GM10266 (cell line): ENCODE measurements around the gene PIGU.
"Not testable (repeated sequence)": the region's sequence is repeated elsewhere in the genome, so short reads cannot be mapped to it uniquely, and the experiment has no call there.

Source experiments
- DNase-seq: peaks from one replicate; pipeline ENCODE4 v3.0.0; 2012; ENCODE audit errors: extremely low spot score
- TF ChIP-seq, protein P1 (sequence below): IDR thresholded peaks from 2 replicates; pipeline ENCODE4 v1.5.1; 2012; ENCODE audit warnings: mild to moderate bottlenecking, low read depth; ENCODE audit not compliant: control insufficient read depth, insufficient read depth; ENCODE audit errors: missing control alignments

Gene PIGU

DNA sequence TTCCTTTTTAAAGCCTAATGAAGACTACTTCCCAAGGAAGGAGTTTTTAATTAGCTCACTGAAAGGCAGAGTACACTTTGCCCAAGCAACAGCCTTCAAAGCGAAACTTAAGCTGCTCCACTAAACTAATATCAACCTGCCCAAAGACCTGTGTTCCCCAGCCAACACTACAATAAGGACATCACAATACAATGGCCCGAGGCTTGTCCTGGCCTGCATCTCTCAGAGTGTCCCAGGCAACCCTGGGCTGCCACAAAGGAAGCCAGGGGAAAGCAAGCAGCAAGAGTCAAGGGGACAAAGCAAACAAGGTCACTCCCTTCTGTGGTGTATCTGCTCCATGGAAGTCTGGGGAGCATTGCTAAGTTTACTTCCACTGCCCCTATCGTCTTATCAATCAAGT, 52.3 kb downstream of the PIGU start:
- DNase-seq: no peak
- TF ChIP-seq, protein P1, sequence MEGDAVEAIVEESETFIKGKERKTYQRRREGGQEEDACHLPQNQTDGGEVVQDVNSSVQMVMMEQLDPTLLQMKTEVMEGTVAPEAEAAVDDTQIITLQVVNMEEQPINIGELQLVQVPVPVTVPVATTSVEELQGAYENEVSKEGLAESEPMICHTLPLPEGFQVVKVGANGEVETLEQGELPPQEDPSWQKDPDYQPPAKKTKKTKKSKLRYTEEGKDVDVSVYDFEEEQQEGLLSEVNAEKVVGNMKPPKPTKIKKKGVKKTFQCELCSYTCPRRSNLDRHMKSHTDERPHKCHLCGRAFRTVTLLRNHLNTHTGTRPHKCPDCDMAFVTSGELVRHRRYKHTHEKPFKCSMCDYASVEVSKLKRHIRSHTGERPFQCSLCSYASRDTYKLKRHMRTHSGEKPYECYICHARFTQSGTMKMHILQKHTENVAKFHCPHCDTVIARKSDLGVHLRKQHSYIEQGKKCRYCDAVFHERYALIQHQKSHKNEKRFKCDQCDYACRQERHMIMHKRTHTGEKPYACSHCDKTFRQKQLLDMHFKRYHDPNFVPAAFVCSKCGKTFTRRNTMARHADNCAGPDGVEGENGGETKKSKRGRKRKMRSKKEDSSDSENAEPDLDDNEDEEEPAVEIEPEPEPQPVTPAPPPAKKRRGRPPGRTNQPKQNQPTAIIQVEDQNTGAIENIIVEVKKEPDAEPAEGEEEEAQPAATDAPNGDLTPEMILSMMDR: no peak

DNA sequence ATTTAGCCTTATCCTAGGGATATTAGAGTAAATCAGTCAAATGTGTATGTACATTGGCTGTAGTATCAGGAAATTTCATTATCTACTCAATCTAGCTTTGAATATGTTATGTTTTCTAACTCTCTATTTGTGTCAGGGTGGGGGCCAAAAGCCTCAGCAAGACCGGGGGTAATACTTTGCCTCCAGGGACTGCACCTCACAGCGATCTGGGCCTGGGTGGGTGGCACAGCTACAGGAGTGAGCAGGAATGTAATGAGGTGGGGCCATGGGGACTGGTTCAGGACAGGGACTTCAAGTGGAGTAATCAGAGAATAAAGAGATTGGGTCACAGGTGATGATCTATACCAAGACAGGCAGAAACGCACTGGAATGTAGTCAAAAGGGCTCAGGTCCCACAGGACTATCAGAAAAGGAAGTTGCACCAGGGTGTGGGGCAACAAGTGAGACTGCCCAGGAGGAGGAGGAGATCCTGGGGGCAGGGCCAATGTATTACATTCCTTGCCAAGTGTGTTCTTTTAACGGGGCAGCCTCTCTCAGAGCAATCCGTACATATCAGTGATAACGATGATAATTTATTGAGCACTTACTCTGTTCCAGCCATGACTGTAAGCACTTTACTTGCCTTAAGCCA, 54.0 kb downstream of the PIGU start:
- DNase-seq: no peak
- TF ChIP-seq, protein P1: no peak

DNA sequence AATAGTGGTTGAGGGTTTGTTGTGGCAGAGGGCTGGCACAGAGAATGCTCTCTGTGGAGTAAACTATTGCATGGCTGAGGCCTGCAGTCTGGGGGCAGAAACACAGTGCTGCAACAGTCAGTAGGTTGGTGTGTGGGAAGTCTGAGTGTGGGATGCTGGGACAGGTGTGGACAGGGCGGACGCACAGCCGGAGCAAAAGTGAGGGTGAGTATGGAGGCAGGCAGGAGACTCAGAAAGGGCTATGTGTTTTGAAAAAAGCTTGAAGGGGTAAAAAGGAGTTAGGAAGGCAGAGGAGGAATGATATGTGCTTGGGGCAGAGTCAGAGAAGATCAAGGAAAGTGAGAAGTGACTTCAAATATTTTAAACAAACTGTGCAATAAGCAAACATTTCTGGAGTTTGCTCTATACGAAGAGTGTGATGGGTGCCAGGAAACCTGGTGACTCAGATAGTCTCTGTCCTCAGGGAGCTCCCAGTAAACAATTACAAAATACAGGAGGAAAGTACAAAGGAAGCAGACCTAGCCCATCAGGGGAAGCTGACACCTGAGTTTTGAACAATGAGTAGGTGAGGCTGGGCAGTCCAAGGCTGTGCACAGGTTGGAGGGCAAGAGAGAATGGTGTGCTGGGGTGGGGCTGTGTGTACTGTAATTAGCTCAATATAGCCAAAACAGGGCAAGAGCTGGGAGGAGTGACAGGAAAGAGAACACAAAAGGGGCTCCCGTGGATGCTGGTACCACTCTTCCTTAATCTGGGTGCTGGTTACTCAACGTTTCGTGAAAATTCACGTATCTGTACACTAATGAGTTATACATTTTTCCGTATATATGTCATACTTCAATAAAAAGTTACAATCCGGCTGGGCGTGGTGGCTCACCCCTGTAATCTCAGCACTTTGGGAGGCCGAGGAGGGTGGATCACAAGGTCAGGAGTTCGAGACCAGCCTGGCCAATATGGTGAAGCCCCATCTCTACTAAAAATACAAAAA, 55.2 kb downstream of the PIGU start:
- no peak for DNase-seq
- TF ChIP-seq, protein P1: no peak

DNA sequence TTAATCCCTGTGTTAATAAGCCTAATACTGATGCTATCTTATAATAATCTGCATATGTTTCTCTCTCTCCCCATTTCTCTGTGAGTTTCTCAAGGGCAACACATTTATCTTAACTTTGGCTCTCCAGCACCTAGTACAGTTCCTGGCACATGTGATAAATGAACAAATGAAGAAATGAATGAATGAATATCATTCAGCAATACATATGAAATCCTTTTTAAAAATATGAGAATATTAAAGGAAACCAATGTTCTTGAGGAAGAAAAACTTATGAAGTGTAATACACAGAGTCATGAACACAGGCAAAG, 55.9 kb downstream of the PIGU start:
- TF ChIP-seq, protein P1: no peak
- no peak for DNase-seq

DNA sequence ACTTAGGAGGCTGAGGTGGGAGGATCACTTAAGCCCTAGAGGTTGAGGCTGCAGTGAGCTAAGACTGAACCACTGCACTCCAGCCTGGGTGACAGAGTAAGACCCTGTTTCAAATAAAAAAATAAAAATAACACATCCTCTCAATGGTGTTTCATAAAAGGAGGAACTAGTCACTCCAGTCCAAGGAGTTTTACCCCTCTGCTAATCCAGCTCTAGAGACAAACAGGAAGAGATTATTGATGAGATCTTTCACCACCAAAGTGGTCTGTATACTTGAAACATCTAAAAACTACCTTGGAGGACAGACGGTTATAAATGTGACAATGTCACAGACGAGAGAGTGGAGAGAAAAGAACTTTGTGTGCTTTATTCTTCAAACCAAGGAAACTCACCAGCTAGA, 58.2 kb downstream of the PIGU start:
- TF ChIP-seq, protein P1: no peak
- DNase-seq: no peak

DNA sequence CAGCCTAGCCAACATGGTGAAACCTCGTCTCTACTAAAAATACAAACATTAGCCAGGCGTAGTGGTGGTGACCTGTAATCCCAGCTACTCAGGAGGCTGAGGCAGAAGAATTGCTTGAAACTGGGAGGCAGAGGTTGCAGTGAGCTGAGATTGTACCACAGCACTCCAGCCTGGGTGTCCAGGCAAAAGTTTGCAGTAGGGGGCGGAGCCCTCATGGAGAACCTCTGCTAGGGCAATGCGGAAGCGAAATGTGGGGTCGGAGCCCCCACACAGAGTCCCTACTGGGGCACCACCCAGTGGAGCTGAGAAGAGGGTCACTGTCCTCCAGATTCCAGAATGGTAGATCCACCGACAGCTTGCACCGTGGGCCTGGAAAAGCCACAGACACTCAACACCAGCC, 60.0 kb downstream of the PIGU start:
- not testable (repeated sequence) for DNase-seq

DNA sequence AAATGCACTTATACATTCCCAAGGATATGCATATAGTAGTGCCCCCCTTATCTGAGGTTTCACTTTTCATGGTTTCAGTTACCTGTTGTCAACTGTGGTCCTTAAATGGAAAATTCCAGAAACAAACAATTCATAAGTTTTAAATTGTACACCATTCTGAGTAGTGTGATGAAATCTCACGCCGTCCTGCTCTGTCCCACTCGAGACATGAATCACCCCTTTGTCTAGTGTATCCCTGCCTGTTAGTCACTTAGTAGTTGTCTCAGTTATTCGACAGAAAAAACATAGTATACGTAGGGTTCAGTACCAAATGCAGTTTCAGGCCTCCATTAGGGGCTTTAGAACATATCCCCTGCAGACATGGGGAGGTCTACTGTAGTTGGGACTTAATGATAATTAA, 61.4 kb downstream of the PIGU start:
- TF ChIP-seq, protein P1: no peak
- DNase-seq: no peak

DNA sequence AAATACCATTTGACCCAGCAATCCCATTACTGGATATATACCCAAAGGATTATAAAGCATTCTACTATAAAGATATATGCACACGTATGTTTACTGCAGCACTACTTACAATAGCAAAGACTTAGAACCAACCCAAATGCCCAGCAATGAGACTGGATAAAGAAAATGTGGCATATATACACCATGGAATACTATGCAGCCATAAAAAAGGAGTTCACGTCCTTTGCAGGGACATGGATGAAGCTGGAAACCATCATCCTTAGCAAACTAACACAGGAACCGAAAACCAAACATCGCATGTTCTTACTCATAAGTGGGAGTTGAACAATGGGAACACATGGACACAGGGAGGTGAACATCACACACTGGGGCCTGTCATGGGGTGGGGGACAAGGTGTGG, 64.9 kb downstream of the PIGU start:
- DNase-seq: not testable (repeated sequence)
